ENCODE data around the gene RXRA. TPM values are rescaled to one million over a fixed set of nuclear protein-coding genes. Genes with fewer than 3 reads are reported as not detected.
A peak's percentile ranks its signal among the peaks of the same experiment; 100 is the strongest.

Gene RXRA
- total and polyA plus RNA-seq, 3 experiments from 2014 or later, result 2.1 to 10.0 (median 9.9) TPM

GRCh38 chr9:134403682-134404301, 77.5 kb downstream of the RXRA start:
- no peak overlapping the region for H3K4me3 ChIP-seq (ENCODE audit: low read length)
- H3K36me3 ChIP-seq (ENCODE audit: insufficient read depth, low read length), result no peaks in the 10 kb centered on the region
- no peaks in the 10 kb centered on the region for H3K27me3 ChIP-seq (ENCODE audit: insufficient read depth, low read length, poor library complexity, severe bottlenecking)
- H3K9me3 Mint-ChIP-seq, result peaks cover 0 to 1% (median 0%) of the 10 kb centered on the region in 5 donors
- H3K4me3 Mint-ChIP-seq, result peak overlapping the region; percentile 34 to 79 (median 62)
- peaks cover 0 to 3% of the 10 kb centered on the region in 2 donors for H3K27me3 Mint-ChIP-seq
- DNase-seq, result peak in 4 of 5 donors; percentile 32 to 60 (median 38)
- peaks cover 0 to 1% (median 0%) of the 10 kb centered on the region in 3 donors for H3K36me3 Mint-ChIP-seq
- peak overlapping the region; percentile 67 to 95 (median 91) for H3K27ac Mint-ChIP-seq
- peaks cover 30 to 52% (median 35%) of the 10 kb centered on the region in 3 donors for H3K4me1 Mint-ChIP-seq
- H3K4me1 ChIP-seq (ENCODE audit: insufficient read depth, low read length), result peaks cover 54% of the 10 kb centered on the region
- CTCF ChIA-PET, result interaction anchor here (1.0 to 2.0 kb wide), 2 partner anchors 12 to 40 kb away, joined by 4 to 6 read pairs; no protein-coding TSS in a partner anchor
- no peak overlapping the region for H3K27ac ChIP-seq (ENCODE audit: low read depth, low read length)
- H3K9me3 ChIP-seq (ENCODE audit: low read length), result no peaks in the 10 kb centered on the region
- POLR2A ChIA-PET, result interaction anchor here (1.4 kb wide), 1 partner anchor 12 kb away, joined by 6 read pairs; no protein-coding TSS in a partner anchor

GRCh38 chr9:134404376-134405358, 78.4 kb downstream of the RXRA start:
- H3K4me3 ChIP-seq (ENCODE audit: low read length), result peak overlapping the region; percentile 11

GRCh38 chr9:134405527-134405926, 79.3 kb downstream of the RXRA start:
- peak overlapping the region in 5 of 8 donors; percentile 42 to 83 (median 63) for H3K27ac Mint-ChIP-seq
- no peak for DNase-seq
- Histone ChIP-seq H3K36me3 (ENCODE audit: insufficient read depth, low read length) (no peaks in the 10 kb centered on the region), H3K27ac (ENCODE audit: low read depth, low read length) (no peak overlapping the region), H3K9me3 (ENCODE audit: low read length) (no peaks in the 10 kb centered on the region), H3K4me1 (ENCODE audit: insufficient read depth, low read length) (peaks cover 52% of the 10 kb centered on the region), H3K4me3 (ENCODE audit: low read length) (no peak overlapping the region), H3K27me3 (ENCODE audit: insufficient read depth, low read length, poor library complexity, severe bottlenecking) (no peaks in the 10 kb centered on the region)
- H3K4me3 Mint-ChIP-seq, result peak overlapping the region in 4 of 7 donors; percentile 54 to 84 (median 61)
- H3K36me3 Mint-ChIP-seq, result peaks cover 3 to 7% (median 3%) of the 10 kb centered on the region in 3 donors
- ChIA-PET POLR2A (no interaction called here), CTCF (interaction anchor here (3.0 kb wide), 1 partner anchor 13 kb away, joined by 11 read pairs; no protein-coding TSS in a partner anchor)
- peaks cover 0 to 3% of the 10 kb centered on the region in 2 donors for H3K27me3 Mint-ChIP-seq
- no peaks in the 10 kb centered on the region for H3K9me3 Mint-ChIP-seq
- H3K4me1 Mint-ChIP-seq, result peaks cover 30 to 56% (median 35%) of the 10 kb centered on the region in 3 donors

More at GRCh38 chr9:134404376-134405358, 78.4 kb downstream of the RXRA start:
- Histone ChIP-seq H3K27me3 (ENCODE audit: insufficient read depth, low read length, poor library complexity, severe bottlenecking) (no peaks in the 10 kb centered on the region), H3K36me3 (ENCODE audit: insufficient read depth, low read length) (no peaks in the 10 kb centered on the region), H3K27ac (ENCODE audit: low read depth, low read length) (no peak overlapping the region), H3K4me1 (ENCODE audit: insufficient read depth, low read length) (peaks cover 52% of the 10 kb centered on the region), H3K9me3 (ENCODE audit: low read length) (no peaks in the 10 kb centered on the region)
- Mint-ChIP-seq H3K27ac (peak overlapping the region; percentile 24 to 95 (median 87)), H3K27me3 (peaks cover 0 to 3% of the 10 kb centered on the region in 2 donors), H3K9me3 (no peaks in the 10 kb centered on the region), H3K36me3 (peaks cover 0 to 3% (median 0%) of the 10 kb centered on the region in 3 donors), H3K4me1 (peaks cover 30 to 52% (median 33%) of the 10 kb centered on the region in 3 donors), H3K4me3 (peak overlapping the region in 6 of 7 donors; percentile 41 to 79 (median 65))
- ChIA-PET POLR2A (interaction anchor here (1.4 kb wide), 1 partner anchor 13 kb away, joined by 6 read pairs; no protein-coding TSS in a partner anchor), CTCF (interaction anchor here (0.9 to 1.0 kb wide), 2 partner anchors 13 to 38 kb away, joined by 4 to 6 read pairs; no protein-coding TSS in a partner anchor)
- no peak for DNase-seq

DNA sequence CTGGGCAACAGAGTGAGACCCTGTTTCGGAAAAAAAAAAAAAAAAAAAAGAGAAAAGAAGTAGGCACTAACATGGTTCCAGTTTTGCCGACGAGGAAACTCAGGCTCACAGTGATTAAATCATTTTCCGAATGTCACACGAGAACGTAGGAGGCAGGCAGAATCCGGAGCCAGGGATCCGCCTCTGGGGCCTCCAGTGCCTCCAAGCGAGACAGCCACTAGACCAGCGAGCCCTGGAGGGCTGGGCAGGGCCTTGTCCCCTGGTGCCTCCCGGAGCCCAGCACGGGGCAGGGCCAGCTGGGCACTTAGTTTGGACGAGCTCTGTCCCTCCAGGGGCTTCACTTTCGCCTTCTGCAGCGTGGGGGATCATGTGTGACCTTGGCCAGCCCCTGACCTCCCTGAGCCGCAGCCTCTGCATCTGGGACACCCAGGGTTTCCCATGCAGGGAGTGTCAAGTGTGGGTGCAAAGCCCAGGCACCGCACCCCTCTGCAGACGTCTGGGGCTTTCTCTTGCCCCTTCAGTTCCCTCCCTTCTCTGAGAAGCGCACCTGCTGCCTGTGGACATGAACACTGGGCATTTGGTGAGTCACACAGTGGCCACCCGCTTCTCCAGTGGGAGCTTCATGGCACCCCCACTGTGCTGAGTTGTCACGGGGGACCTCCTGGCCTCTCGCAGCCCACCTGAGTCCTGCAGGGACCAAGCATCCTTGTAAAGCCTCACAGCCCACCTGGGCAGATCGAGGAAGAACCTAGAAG, 80.3 kb downstream of the RXRA start:
- peaks cover 0 to 3% of the 10 kb centered on the region in 2 donors for H3K27me3 Mint-ChIP-seq
- H3K9me3 ChIP-seq (ENCODE audit: low read length), result no peaks in the 10 kb centered on the region
- peaks cover 30 to 56% (median 36%) of the 10 kb centered on the region in 3 donors for H3K4me1 Mint-ChIP-seq
- H3K36me3 Mint-ChIP-seq, result peaks cover 3 to 7% (median 3%) of the 10 kb centered on the region in 3 donors
- peak overlapping the region in 6 of 7 donors; percentile 73 to 84 (median 79) for H3K4me3 Mint-ChIP-seq
- H3K27ac Mint-ChIP-seq, result peak overlapping the region in 7 of 8 donors; percentile 29 to 88 (median 69)
- no peaks in the 10 kb centered on the region for H3K9me3 Mint-ChIP-seq
- DNase-seq, result no peak
- peaks cover 52% of the 10 kb centered on the region for H3K4me1 ChIP-seq (ENCODE audit: insufficient read depth, low read length)
- H3K36me3 ChIP-seq (ENCODE audit: insufficient read depth, low read length), result no peaks in the 10 kb centered on the region
- H3K27ac ChIP-seq (ENCODE audit: low read depth, low read length), result peak overlapping the region; percentile 29
- POLR2A ChIA-PET, result interaction anchor here (1.1 kb wide), 1 partner anchor 242 kb away, joined by 3 read pairs; the partner anchor contains the start of gene RNU6ATAC
- H3K4me3 ChIP-seq (ENCODE audit: low read length), result peak overlapping the region; percentile 58
- no peaks in the 10 kb centered on the region for H3K27me3 ChIP-seq (ENCODE audit: insufficient read depth, low read length, poor library complexity, severe bottlenecking)
- CTCF ChIA-PET, result interaction anchor here (0.7 to 3.0 kb wide), 5 partner anchors 10 to 237 kb away, joined by 3 to 11 read pairs (median 6); no protein-coding TSS in a partner anchor

DNA sequence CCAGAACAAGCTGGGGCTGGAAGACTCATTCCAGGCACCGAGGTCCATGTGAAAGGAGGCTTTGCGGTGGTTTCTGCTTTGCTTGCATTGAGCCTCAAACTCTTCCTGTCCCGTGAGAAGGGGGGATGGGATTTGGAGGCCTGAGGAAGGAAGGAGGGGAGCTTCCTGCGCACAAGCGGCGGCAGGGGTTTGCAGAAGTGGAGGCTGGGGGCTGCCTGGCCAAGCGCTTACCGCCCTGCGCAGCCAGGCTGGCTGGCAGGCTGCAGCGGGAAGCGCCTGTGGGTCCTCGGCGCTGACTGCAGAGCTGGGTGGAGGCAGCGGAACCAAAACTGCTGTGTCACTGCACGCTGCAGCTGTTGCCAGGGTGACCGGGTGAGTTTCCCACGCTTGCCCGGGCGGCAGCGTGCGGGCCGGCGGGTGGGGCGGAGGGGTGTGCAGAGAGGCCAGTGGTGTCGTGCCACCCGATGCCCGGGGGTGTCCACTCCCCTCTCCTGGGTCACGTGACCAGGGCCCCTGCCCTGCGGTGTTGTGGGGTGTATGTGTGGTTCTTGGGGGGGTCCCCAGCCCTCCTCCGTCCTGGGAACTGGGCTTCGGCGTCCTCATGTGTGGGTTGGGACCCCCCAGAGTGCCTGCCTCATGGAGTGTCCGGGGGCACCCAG, 81.0 kb downstream of the RXRA start:
- peaks cover 3 to 7% (median 3%) of the 10 kb centered on the region in 3 donors for H3K36me3 Mint-ChIP-seq
- H3K27me3 Mint-ChIP-seq, result peaks cover 0 to 3% of the 10 kb centered on the region in 2 donors
- CTCF ChIA-PET, result interaction anchor here (1.0 to 3.0 kb wide), 4 partner anchors 10 to 237 kb away, joined by 3 to 11 read pairs (median 8); no protein-coding TSS in a partner anchor
- peak overlapping the region; percentile 29 for H3K27ac ChIP-seq (ENCODE audit: low read depth, low read length)
- POLR2A ChIA-PET, result interaction anchor here (0.7 to 1.1 kb wide), 2 partner anchors 15 to 243 kb away, joined by 3 read pairs; partner anchors contain the start of gene RNU6ATAC
- peaks cover 30 to 56% (median 37%) of the 10 kb centered on the region in 3 donors for H3K4me1 Mint-ChIP-seq
- no peaks in the 10 kb centered on the region for H3K9me3 Mint-ChIP-seq
- peaks cover 52% of the 10 kb centered on the region for H3K4me1 ChIP-seq (ENCODE audit: insufficient read depth, low read length)
- H3K36me3 ChIP-seq (ENCODE audit: insufficient read depth, low read length), result no peaks in the 10 kb centered on the region
- DNase-seq, result peak; percentile 65 to 84 (median 69)
- H3K9me3 ChIP-seq (ENCODE audit: low read length), result no peaks in the 10 kb centered on the region
- no peaks in the 10 kb centered on the region for H3K27me3 ChIP-seq (ENCODE audit: insufficient read depth, low read length, poor library complexity, severe bottlenecking)
- H3K27ac Mint-ChIP-seq, result peak overlapping the region in 7 of 8 donors; percentile 29 to 88 (median 69)
- peak overlapping the region; percentile 37 to 81 (median 78) for H3K4me3 Mint-ChIP-seq
- H3K4me3 ChIP-seq (ENCODE audit: low read length), result peak overlapping the region; percentile 58

DNA sequence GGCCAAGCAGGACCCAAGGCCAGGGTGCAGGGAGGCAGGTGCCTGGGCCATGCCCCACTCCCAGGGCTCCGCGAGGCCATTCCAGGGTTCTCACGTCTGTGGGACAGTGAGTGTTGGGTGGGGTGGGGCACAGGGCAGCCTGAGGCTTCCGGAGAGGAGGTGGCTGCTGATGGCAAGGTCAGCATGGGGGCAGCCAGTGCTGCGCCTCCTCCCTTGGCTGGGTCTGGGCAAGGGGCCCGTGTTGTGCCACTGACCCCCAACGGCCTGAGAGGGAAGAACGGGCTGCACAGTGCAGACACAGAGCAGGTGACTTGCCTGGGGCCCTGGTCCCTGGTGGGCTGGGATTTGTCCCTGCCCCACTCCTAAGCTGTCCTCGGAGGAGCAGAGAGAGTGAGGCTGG, 82.1 kb downstream of the RXRA start:
- H3K9me3 ChIP-seq (ENCODE audit: low read length), result no peaks in the 10 kb centered on the region
- no peak overlapping the region for H3K27ac ChIP-seq (ENCODE audit: low read depth, low read length)
- peaks cover 49% of the 10 kb centered on the region for H3K4me1 ChIP-seq (ENCODE audit: insufficient read depth, low read length)
- H3K4me3 ChIP-seq (ENCODE audit: low read length), result no peak overlapping the region
- ChIA-PET POLR2A (no interaction called here), CTCF (interaction anchor here (1.1 to 3.0 kb wide), 3 partner anchors 12 to 35 kb away, joined by 3 to 11 read pairs (median 11); no protein-coding TSS in a partner anchor)
- Mint-ChIP-seq H3K27ac (no peak overlapping the region), H3K9me3 (no peaks in the 10 kb centered on the region), H3K27me3 (peaks cover 0 to 3% of the 10 kb centered on the region in 2 donors), H3K36me3 (peaks cover 3 to 7% (median 3%) of the 10 kb centered on the region in 3 donors), H3K4me3 (no peak overlapping the region), H3K4me1 (peaks cover 37 to 55% (median 41%) of the 10 kb centered on the region in 3 donors)
- H3K27me3 ChIP-seq (ENCODE audit: insufficient read depth, low read length, poor library complexity, severe bottlenecking), result no peaks in the 10 kb centered on the region
- no peaks in the 10 kb centered on the region for H3K36me3 ChIP-seq (ENCODE audit: insufficient read depth, low read length)
- no peak for DNase-seq

Measured in CD8-positive, alpha-beta memory T cell (primary cell).